HG03432 (cell line): Measurements from ENCODE around the gene TRIO.
"Not testable (repeated sequence)": the region's sequence is repeated elsewhere in the genome, so short reads cannot be mapped to it uniquely, and the experiment has no call there.

Source experiments
- ATAC-seq: cut with Tn5 transposase; IDR thresholded peaks from one replicate; pipeline ENCODE4 v1.9.1; 2021; ENCODE audit warnings: mild to moderate bottlenecking, moderate library complexity; ENCODE audit not compliant: unreplicated experiment

Gene TRIO

DNA sequence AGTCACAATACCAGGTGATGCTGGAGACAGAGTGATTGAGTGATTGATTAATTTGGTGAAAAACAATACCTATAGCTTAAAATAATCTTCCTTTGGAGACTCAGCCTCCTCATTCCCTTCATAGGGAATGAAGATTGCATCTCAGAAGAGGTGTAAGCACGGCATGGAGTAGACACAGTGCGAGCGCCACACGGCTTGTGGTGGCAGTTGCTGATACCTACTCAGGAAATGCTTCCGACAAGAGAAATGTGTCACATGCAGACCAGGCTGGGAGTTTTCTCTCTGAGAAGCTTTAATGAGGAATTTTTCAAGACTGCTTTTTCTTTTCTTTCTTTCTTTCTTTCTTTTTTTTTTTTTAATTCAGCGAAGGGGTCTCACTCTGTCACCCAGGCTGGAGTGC is 226.6 kb downstream of the TRIO start:
- ATAC-seq: no peak

DNA sequence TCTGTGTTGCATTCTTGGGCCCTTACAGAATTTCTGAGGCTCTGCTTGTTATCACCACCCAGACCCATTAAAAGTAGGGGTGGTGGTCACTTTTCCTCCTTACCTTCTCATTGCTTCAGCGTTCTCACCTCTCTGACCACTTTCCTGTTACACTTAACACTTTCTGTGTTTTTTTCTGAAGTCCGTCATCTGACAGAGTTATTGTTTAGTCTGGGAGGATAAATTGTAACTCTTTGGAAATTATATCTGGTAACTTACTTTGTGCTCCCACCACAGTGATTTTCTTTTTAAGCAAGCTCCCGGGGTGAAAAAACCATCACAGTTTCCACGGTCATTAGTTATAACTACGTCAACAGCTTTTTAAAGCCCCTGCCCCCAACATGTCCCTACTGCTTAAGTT is 227.2 kb downstream of the TRIO start:
- no peak for ATAC-seq

DNA sequence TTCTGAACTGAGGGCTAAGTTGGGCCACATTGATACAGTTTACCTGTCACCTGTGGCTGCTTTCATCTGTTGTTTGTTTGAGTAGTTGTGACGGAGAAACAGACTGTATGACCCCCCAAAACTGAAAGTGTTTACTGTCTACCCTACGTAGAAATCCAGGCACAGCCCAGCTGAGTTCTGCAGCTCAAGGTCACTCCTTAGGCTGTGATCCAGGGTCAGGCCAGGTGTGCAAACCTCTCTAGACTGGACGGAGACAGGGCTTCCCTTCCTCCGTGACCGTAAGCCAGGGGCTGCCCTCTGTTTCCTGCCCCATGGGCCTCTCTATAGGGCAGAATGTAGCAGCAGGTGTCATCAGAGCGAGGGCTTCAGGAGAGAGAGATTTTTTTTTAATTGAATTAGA is 230.5 kb downstream of the TRIO start:
- ATAC-seq: no peak

DNA sequence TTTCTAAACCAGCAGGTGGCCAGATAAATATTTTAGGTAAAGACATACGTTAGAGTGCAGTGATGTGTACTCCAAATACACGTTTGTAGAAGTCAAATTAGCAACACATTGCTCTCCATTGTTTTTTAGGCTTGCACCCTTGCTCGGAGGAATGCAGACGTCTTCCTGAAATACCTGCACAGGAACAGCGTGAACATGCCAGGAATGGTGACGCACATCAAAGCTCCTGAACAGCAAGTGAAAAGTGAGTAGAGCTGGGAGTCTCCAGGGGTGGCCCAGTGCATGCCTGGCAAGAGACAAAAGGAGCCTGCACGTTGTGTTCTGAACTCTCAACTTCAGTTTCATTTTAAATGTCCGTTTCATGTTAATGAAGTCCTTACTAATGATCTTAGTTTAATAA is 231.0 kb downstream of the TRIO start:
- ATAC-seq: no peak

GRCh38 chr5:14376789-14377188 is 233.6 kb downstream of the TRIO start:
- no peak for ATAC-seq

DNA sequence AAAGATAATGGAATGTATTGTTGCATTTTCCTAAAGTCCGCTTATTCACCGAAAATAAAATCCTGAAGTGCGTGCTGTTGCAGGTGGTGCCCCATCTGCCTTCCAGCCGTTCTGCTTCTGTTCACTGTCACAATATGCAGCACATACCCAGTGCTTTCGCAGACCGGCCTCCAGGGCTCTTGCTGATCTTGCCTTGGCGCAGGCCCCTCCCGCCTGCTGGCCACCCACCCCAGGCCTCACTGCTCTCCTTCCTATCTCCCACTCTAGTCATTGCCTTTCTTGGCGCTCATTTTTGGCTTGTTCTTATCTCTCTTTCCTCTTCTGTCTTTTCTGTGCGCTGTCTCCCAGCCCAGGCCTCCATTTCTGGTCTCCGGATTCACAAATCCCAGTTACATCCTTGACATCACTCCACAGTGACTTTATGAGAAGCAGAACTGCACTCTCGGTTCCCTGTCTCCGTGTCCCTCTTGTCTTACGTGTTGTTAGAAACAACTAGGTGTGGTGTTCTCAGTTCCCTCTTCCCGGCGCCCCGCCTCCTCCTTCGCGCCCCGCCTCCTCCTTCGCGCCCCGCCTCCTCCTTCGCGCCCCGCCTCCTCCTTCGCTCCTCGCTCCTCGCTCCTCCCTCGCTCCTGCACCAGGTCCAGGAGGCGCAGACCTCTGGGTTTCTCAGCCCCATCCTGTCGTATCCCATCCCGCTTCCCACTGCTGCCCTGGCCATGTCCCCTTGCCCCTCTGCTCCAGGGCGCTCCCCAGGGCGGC is 236.8 kb downstream of the TRIO start:
- no peak for ATAC-seq

DNA sequence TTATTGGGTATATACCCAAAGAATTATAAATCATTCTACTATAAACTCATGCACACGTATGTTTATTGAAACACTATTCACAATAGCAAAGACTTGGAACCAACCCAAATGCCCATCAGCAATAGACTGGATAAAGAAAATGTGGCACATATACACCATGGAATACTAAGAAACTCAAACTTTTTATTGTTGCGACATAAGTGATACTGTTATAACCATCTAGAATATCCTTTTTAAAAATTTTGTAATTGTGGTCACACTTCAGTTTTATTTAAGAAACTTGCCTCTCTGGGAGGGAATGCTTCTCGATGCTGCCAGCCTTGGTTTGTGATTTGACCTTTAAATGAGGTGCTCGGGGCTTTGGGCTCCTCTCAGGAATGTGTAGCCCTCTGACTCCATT is 237.6 kb downstream of the TRIO start:
- ATAC-seq: no peak

DNA sequence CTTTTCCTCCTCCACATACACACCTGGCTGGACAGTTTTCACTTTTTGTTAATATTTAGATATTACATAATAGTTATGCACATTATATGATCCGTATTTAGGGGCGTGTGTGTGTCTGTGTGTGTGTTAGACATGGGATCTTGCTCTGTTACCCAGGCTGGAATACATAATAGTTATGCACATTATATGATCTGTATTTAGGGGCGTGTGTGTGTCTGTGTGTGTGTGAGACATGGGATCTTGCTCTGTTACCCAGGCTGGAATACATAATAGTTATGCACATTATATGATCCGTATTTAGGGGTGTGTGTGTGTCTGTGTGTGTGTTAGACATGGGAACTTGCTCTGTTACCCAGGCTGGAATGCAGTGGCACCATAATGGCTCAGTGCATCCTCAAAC is 239.5 kb downstream of the TRIO start:
- no peak for ATAC-seq

DNA sequence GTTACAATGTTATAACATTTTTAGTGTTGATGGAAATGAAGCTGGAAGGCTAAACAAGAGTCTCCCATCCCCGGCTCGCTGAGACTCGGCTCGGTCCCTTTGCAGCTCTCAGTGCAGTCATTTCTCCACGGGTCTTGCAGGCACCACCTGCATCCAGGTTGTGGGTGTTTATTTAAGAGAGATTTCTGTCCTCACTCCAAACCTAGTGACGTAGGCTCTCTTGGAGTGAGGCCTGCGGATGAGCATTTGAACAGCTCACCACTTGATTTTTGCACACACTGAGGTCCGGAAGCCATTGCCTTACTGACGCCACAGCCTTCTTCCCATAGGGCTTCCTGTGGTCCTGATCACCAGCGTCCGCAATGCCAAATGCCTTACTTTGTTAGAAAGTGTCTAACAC is 240.8 kb downstream of the TRIO start:
- ATAC-seq: no peak

DNA sequence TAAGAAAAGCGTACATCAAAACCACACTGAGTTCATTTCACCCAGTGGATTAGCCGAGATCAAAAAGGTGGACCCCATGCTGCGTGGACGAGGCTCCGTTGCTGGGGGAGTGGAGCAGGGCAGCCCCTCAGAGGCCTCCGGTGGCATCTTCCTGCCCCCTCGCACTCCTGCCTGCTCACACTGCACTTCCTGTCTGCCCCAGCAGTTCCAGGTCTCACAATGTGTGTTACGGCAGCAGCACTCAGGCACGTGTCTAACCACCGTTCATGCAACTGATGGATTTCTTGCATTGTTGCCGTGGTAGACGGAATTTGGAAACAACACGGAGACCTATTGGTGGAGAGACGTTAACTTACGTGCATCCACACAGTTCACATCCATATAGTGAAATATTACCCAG is 241.9 kb downstream of the TRIO start:
- no peak for ATAC-seq

- ATAC-seq: no peak
Observed at GRCh38 chr5:14386884-14387624, 243.9 kb downstream of the TRIO start.

DNA sequence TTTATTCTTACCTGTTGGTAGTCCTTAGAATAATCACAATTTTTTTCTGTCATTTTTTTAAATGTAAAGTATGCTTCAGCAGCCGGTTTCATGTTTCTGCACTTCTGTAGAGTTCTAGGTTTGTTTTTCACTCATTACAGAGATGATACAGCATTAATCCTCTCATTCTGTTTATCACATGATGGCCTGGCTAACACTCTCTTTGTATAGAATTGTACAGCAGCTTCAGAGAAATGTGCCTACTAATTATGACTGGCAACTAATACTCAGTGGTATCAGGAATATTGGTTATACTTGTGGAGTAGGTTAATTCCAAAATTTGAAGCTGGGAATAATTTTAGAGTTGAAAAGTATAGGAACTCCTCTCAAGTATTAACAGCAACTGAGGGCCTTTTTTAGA is 245.6 kb downstream of the TRIO start:
- ATAC-seq: no peak

DNA sequence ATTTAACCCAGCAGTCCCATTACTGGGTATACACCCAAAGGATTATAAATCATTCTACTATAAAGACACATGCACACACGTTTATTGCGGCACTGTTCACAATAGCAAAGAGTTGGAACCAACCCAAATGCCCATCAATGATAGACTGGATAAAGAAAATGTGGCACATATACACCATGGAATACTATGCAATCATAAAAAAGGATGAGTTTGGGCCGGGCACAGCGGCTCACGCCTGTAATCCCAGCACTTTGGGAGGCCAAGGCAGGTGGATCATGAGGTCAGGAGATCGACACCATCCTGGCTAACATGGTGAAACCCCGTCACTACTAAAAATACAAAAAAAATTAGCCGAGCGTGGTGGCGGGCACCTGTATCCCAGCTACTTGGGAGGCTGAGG is 249.4 kb downstream of the TRIO start:
- ATAC-seq: not testable (repeated sequence)

GRCh38 chr5:14394365-14394764 is 251.2 kb downstream of the TRIO start:
- ATAC-seq: no peak

- no peak for ATAC-seq
Observed at GRCh38 chr5:14395411-14395810, 252.3 kb downstream of the TRIO start.

DNA sequence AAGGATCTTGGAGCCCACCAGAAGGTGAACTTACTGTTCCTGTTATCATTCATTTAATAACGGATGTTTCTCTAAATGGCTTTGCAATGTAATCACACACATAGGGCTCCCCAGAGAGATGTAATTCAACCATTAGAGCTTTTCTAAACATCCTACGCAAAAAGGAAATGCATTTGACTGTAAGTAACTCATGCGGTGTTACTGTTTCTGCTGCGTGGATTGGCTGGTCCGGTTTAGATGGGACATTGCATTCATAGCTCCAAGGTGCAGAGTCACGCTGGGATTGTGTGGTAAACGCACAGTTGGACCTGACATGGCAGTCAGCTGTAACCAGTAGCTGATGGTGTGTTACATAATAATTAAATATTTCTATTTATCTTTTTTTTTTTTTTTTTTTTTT is 252.9 kb downstream of the TRIO start:
- no peak for ATAC-seq

GRCh38 chr5:14396737-14397136 is 253.6 kb downstream of the TRIO start:
- ATAC-seq: no peak

GRCh38 chr5:14397717-14398116 is 254.6 kb downstream of the TRIO start:
- ATAC-seq: no peak

- ATAC-seq: no peak
Observed at GRCh38 chr5:14399054-14399692, 256.0 kb downstream of the TRIO start.

- no peak for ATAC-seq
Observed at GRCh38 chr5:14400085-14400484, 256.9 kb downstream of the TRIO start.

DNA sequence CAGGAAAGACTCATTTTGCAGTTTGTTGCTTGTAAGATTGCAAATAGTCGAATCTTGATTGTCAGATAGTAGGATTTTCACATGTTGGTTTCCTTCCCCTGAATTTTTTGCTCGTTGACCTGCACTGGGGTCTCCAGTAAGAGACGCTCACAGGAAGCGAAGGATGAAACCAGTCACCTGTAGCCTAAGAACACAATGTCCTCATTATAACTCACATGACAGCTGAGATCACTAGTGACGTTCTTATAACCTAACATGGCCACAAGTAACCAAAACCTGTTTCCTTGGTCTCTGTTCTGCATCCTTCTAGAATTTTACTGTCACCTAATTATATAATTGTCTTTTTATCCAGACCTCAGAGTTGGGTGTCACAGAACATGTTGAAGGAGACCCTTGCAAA is 257.5 kb downstream of the TRIO start:
- no peak for ATAC-seq

DNA sequence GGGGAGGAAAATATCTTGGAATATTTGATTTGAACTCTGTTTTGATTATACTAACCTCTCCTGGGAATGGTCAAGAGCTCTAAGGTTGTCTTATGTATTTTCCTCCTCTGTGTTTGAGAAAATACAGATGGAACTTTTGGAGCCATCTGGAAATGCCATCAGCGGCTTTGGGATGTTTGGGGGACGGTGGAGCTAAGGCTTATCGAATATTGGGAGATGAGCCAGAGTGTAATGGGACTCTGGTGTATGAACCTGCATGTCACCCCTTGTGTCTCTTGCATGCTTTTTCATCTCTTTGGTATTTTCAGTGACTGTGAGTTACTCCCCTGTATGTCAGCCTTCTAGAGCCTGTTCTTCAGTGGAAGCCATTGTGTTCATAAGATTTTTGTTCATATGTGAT is 258.5 kb downstream of the TRIO start:
- no peak for ATAC-seq
